HEK293T (cell line): Measurements from ENCODE around the gene RGS3.

Experiments
- CTCF ChIA-PET: fragments of 350-600 bp; formaldehyde crosslinking; extraction: SDS; loops from one replicate; lab custom pipeline; 2021; ENCODE audit warnings: antibody characterized with exemption, inconsistent platforms; lab: Yijun Ruan, JAX
- POLR2A ChIA-PET: fragments of 350-600 bp; formaldehyde crosslinking; extraction: SDS; loops from one replicate; lab custom pipeline; 2020; ENCODE audit warnings: antibody characterized with exemption, inconsistent platforms; lab: Yijun Ruan, JAX
- DNase-seq: peaks from one replicate; pipeline ENCODE4 v3.0.0; 2012; ENCODE audit warnings: mixed read lengths; ENCODE audit errors: extremely low spot score
- ARNT ChIP-seq: fragments of 450-650 bp; IDR thresholded peaks from 2 replicates; pipeline ENCODE4 v1.6.1; 2017; ENCODE audit warnings: mild to moderate bottlenecking
- BHLHE40 ChIP-seq: fragments of 450-650 bp; IDR thresholded peaks from 2 replicates; pipeline ENCODE4 v1.6.1; 2016; ENCODE audit warnings: mild to moderate bottlenecking, moderate library complexity, borderline replicate concordance
- CTBP1 ChIP-seq: fragments of 450-650 bp; IDR thresholded peaks from 2 replicates; pipeline ENCODE4 v1.6.1; 2016; ENCODE audit warnings: borderline replicate concordance
- ELF4 ChIP-seq: fragments of 450-650 bp; IDR thresholded peaks from 2 replicates; pipeline ENCODE4 v1.6.1; 2017; ENCODE audit warnings: antibody characterized with exemption
- FOXA1 ChIP-seq: fragments of 450-650 bp; IDR thresholded peaks from 2 replicates; pipeline ENCODE4 v1.6.1; 2016; ENCODE audit warnings: mild to moderate bottlenecking
- FOXK2 ChIP-seq: fragments of 450-650 bp; IDR thresholded peaks from 2 replicates; pipeline ENCODE4 v1.6.1; 2016; ENCODE audit warnings: mild to moderate bottlenecking
- FOXM1 ChIP-seq: fragments of 450-650 bp; IDR thresholded peaks from 2 replicates; pipeline ENCODE4 v1.6.1; 2017; ENCODE audit warnings: mild to moderate bottlenecking, borderline replicate concordance
- HDGF ChIP-seq: fragments of 450-650 bp; IDR thresholded peaks from 2 replicates; pipeline ENCODE4 v1.6.1; 2017; ENCODE audit warnings: antibody characterized with exemption, borderline replicate concordance
- L3MBTL2 ChIP-seq: fragments of 450-650 bp; conservative IDR thresholded peaks from 2 replicates; pipeline ENCODE4 v1.6.1; 2016; ENCODE audit warnings: mild to moderate bottlenecking
- LEF1 ChIP-seq: fragments of 450-650 bp; IDR thresholded peaks from 2 replicates; pipeline ENCODE4 v1.6.1; 2017; ENCODE audit warnings: mild to moderate bottlenecking, borderline replicate concordance
- NFRKB ChIP-seq: fragments of 450-650 bp; IDR thresholded peaks from 2 replicates; pipeline ENCODE4 v1.6.1; 2016; ENCODE audit warnings: mild to moderate bottlenecking, moderate library complexity
- SP1 ChIP-seq: fragments of 450-650 bp; IDR thresholded peaks from 2 replicates; pipeline ENCODE4 v1.6.1; 2017
- SUZ12 ChIP-seq: fragments of 450-650 bp; IDR thresholded peaks from 2 replicates; pipeline ENCODE4 v1.6.1; 2016; ENCODE audit warnings: mild to moderate bottlenecking
- TARDBP ChIP-seq: fragments of 450-650 bp; IDR thresholded peaks from 2 replicates; pipeline ENCODE4 v1.6.1; 2016
- ZNF384 ChIP-seq: fragments of 450-650 bp; IDR thresholded peaks from 2 replicates; pipeline ENCODE4 v1.6.1; 2016
- TF ChIP-seq, protein P1 (sequence below): fragments of 450-650 bp; IDR thresholded peaks from 2 replicates; pipeline ENCODE4 v1.6.1; 2016

The RGS3 gene

DNA sequence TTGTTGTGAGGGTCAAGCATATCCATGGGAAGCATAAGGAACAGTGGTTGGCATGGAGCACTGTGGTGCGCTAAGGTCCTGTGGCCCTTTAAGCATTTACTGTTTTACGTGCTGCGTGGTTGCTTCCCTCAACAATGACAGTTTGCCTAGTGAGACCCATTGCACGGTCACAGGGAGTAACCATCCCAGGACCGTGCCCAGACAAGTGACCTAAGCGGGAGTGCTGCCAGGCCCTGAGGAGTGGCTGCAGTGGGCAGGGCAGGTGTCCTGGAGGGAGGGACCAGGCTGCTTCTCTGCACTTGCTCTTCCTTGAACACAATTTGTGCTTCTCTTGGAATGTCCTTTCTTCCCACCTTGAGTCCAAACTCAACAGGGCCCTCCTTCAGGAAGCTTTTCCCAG is 64.6 kb downstream of the RGS3 start:
- ChIA-PET CTCF (no interaction called here), POLR2A (no interaction called here)
- TF ChIP-seq, protein P1, sequence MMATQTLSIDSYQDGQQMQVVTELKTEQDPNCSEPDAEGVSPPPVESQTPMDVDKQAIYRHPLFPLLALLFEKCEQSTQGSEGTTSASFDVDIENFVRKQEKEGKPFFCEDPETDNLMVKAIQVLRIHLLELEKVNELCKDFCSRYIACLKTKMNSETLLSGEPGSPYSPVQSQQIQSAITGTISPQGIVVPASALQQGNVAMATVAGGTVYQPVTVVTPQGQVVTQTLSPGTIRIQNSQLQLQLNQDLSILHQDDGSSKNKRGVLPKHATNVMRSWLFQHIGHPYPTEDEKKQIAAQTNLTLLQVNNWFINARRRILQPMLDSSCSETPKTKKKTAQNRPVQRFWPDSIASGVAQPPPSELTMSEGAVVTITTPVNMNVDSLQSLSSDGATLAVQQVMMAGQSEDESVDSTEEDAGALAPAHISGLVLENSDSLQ, result no peak
- TF ChIP-seq L3MBTL2, result no peak
- TF ChIP-seq FOXA1, result no peak
- no peak for TF ChIP-seq CTBP1
- TF ChIP-seq NFRKB, result no peak
- no peak for TF ChIP-seq FOXM1
- no peak for TF ChIP-seq ARNT
- no peak for TF ChIP-seq BHLHE40
- TF ChIP-seq TARDBP, result no peak
- TF ChIP-seq HDGF, result no peak
- no peak for TF ChIP-seq ZNF384
- no peak for TF ChIP-seq ELF4
- no peak for TF ChIP-seq SUZ12
- DNase-seq, result no peak

DNA sequence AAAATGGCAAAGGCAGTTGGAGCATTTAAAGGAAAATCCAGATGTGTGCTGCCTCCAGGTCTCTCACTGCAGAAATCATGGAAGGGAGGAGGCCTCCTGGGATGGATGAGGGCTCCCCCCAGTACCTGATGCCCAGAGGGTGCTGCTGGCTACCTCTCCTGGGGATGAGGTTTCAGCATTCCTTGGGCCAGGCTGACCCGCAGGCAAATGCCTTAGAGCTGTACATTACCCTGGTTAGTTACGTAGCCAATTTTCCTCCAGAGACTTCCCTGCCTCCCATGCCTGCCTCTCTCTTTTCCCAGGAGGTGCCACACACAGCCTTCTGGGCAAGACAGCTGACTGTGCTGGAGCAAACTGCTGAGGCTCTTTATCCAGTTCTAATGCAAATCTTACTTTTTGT is 65.3 kb downstream of the RGS3 start:
- CTCF ChIA-PET, result no interaction called here
- POLR2A ChIA-PET, result no interaction called here
- TF ChIP-seq FOXA1 (no peak), TARDBP (no peak), SUZ12 (no peak), ELF4 (no peak), NFRKB (no peak), ARNT (no peak)
- TF ChIP-seq, protein P1, result no peak
- DNase-seq, result no peak

DNA sequence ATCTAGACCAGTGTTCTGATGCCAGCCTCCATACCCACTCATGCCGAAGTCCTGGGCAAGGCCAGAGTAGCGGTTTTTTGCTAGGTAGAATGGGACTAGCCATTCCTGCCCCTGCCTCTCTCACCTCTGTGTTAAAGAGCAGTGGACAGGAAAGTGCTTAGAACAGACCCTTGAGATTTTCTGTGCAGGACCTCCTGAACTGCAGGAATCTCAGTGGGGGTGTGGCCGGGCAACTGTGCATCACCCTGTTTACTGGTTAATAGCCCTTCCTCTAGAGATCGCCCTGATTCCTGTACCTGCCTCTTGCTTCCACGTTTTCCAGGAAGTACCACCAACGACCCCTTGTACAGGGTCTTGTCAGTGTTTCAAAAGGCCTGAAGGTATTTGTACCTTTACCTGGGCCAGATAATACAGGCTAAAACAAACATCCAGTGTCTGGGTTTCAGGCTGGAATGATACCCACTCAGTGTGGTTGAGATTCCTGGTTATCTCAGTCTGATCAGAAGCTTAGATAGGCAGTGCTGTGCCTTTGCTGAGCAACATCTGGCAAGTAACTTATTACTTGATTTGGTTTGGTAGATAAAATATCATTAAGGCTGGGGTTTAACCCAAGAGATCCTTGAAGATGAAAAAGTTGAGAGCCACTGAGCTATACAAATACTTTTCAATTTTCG is 65.9 kb downstream of the RGS3 start:
- ChIA-PET POLR2A (interaction anchor here (1.0 kb wide), 1 partner anchor 190 kb away, joined by 3 read pairs; the partner anchor contains the start of gene WDR31), CTCF (no interaction called here)
- TF ChIP-seq LEF1, result no peak
- no peak for TF ChIP-seq FOXM1
- TF ChIP-seq HDGF, result no peak
- TF ChIP-seq L3MBTL2, result no peak
- no peak for TF ChIP-seq CTBP1
- no peak for TF ChIP-seq SP1
- no peak for TF ChIP-seq ELF4
- no peak for TF ChIP-seq ZNF384
- TF ChIP-seq SUZ12, result no peak
- TF ChIP-seq NFRKB, result no peak
- TF ChIP-seq BHLHE40, result no peak
- no peak for TF ChIP-seq FOXA1
- TF ChIP-seq FOXK2, result no peak
- no peak for DNase-seq

DNA sequence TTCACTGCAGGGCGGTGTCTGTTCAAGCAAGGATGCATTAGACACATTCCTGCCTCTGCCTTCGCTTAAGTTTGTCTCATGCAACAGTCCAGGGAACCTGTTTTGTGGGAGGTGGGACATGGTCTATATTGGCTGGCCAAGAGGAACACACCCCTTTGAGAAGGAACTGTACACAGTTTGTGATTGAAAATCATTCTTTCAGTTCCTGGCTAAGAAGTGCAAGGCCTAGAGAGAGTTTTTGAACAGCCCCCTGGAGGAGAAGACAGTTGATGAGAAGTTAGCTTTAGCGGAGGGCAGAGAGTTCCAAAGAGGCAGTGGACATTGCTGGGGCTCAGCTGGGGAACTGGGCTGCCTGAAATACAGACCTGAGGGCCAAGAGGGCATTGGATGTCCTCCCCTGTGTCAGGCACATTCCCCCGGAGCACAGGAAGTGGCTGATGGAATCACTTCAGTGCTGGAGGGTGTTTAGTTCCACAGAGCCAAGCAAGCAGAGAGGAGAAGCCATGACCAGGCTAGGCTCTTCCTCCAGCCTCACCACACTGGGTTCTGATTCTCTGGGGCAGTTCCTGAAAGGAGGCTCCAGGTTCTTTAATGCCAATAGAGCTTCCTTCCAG is 66.6 kb downstream of the RGS3 start:
- ChIA-PET POLR2A (interaction anchor here (1.0 kb wide), 1 partner anchor 190 kb away, joined by 3 read pairs; the partner anchor contains the start of gene WDR31), CTCF (no interaction called here)
- no peak for TF ChIP-seq BHLHE40
- no peak for TF ChIP-seq ZNF384
- TF ChIP-seq L3MBTL2, result no peak
- TF ChIP-seq ARNT, result no peak
- no peak for TF ChIP-seq FOXA1
- no peak for TF ChIP-seq HDGF
- TF ChIP-seq SUZ12, result no peak
- DNase-seq, result no peak

DNA sequence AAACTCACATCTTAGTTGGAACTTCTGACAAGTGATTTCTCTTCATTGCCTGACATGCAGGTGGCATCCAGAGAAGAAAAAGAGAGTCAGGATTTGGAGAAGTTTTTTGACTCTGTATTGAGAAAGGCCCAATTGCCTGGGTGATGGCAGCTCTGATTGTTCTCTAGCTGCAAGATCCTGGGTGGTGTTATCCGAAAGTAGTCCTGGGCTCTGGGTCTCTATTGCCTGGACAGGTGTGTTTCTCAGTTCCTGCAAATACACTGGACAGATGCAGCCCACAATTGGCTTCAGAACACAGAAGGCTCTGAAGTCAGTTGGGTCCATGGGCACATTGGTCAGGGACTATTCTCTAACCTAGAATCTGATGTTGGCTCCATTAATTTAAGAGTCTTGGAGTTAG is 67.4 kb downstream of the RGS3 start:
- no peak for DNase-seq
- ChIA-PET POLR2A (interaction anchor here (2.2 kb wide), 1 partner anchor 10 kb away, joined by 8 read pairs; no protein-coding TSS in a partner anchor), CTCF (no interaction called here)
- TF ChIP-seq, protein P1, result no peak
- TF ChIP-seq FOXA1, result no peak
- no peak for TF ChIP-seq SP1
- no peak for TF ChIP-seq HDGF
- TF ChIP-seq ELF4, result no peak
- no peak for TF ChIP-seq TARDBP
- TF ChIP-seq ARNT, result no peak
- no peak for TF ChIP-seq NFRKB
- no peak for TF ChIP-seq ZNF384
- no peak for TF ChIP-seq BHLHE40
- no peak for TF ChIP-seq SUZ12
- TF ChIP-seq CTBP1, result no peak
- TF ChIP-seq L3MBTL2, result no peak
- no peak for TF ChIP-seq FOXK2
- no peak for TF ChIP-seq FOXM1
- TF ChIP-seq LEF1, result no peak
